ENCODE measurements around the gene ADCY6. TPM values are rescaled to one million over a fixed set of nuclear protein-coding genes. Genes with fewer than 3 reads are reported as not detected.

ADCY6 gene
- total RNA-seq, 1 experiment from 2014 or later, result 48.3 TPM

DNA sequence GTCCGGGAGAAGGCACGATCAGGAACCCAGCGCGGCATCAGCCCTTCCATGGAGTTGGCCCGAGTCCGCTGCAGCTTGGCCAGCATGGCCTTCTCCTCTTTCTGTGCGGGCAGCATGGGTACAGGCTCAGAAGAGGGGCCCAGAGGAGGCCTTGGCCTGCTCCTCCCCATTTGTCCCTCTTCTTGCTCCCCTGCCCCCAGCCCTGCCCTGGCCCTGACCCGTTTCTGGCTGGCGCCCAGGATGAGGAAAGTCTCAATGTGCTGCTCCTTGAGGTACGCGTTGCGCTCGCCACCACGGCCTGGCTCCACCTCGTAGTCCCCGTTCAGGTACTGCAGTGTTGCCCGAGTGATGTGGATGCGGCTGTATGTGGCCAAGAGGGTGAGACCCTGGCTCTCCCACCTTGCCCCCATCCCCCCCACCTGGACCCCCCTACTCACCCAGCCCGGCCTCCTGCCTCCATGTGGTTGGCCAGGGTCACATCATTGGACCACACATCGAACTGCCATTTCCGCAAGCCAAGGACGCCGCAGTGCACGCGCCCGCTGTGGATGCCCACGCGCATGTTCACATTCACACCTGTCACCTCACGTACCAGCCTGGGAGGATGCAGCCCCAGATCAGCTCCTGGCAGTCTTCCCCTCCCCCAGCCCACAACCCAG, 12.8 kb downstream of the ADCY6 start:
- Histone ChIP-seq H4K20me1 (ENCODE audit: insufficient read depth) (no peaks in the 10 kb centered on the region; the same call in 1 of the 2 replicates), H3F3A (ENCODE audit: insufficient read depth, low read depth) (peaks cover under 1% of the 10 kb centered on the region; the same call in 1 of the 2 replicates), H3K4me2 (no peak overlapping the region), H3K27me3 (ENCODE audit: insufficient read depth, low read depth) (no peaks in the 10 kb centered on the region), H3K79me2 (ENCODE audit: low read depth) (peaks cover 10% of the 10 kb centered on the region), H3K9me3 (ENCODE audit: insufficient read depth, low read depth) (no peaks in the 10 kb centered on the region), H3K36me3 (ENCODE audit: low read depth) (peaks cover 10% of the 10 kb centered on the region; the same call in 1 of the 2 replicates), H3K27ac (no peak overlapping the region), H3K4me3 (no peak overlapping the region), H2AFZ (no peak overlapping the region), H3K4me1 (replicated peaks; ENCODE audit: insufficient read depth) (peaks cover 15% of the 10 kb centered on the region), H3K9me2 (ENCODE audit: insufficient read depth) (no peaks in the 10 kb centered on the region)
- no peak for DNase-seq
- POLR2A ChIA-PET (ENCODE audit: unreplicated experiment), result no interaction called here
- TF ChIP-seq, protein P1, sequence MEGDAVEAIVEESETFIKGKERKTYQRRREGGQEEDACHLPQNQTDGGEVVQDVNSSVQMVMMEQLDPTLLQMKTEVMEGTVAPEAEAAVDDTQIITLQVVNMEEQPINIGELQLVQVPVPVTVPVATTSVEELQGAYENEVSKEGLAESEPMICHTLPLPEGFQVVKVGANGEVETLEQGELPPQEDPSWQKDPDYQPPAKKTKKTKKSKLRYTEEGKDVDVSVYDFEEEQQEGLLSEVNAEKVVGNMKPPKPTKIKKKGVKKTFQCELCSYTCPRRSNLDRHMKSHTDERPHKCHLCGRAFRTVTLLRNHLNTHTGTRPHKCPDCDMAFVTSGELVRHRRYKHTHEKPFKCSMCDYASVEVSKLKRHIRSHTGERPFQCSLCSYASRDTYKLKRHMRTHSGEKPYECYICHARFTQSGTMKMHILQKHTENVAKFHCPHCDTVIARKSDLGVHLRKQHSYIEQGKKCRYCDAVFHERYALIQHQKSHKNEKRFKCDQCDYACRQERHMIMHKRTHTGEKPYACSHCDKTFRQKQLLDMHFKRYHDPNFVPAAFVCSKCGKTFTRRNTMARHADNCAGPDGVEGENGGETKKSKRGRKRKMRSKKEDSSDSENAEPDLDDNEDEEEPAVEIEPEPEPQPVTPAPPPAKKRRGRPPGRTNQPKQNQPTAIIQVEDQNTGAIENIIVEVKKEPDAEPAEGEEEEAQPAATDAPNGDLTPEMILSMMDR (conservative IDR thresholded peaks at IDR 0.05), result no peak
- TF ChIP-seq EZH2 (IDR thresholded peaks at IDR 0.05; ENCODE audit: low read depth), result no peak
- intact Hi-C loops (cut with micrococcal nuclease; ENCODE audit: unreplicated experiment), result no loop called here
- BruUV-seq (replicated peaks), result no TSS peak
- CTCF ChIA-PET, result no interaction called here

DNA sequence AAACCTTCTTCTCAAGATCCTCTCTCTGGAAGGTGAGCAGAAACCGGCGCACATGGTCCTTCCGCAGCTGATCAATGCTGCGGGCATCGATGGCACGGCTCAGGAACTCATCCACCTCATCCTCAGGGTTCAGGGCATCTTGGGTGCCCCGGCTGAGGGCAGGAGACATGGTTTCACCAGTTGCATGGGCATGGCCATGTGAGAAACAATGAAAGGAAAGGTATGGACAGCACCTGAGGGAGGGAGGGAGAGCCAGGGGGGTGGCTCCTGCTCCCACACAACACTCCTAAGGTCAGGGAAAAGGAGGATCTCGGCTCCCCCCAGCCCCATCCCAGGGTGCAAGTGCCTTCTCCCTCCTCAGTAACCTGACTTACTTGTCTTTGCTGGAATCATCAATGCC, 13.6 kb downstream of the ADCY6 start:
- no peak for TF ChIP-seq EZH2 (IDR thresholded peaks at IDR 0.05; ENCODE audit: low read depth)
- TF ChIP-seq, protein P1 (conservative IDR thresholded peaks at IDR 0.05), result no peak
- H3K4me1 ChIP-seq (replicated peaks; ENCODE audit: insufficient read depth), result peaks cover 7% of the 10 kb centered on the region
- intact Hi-C loops (cut with micrococcal nuclease; ENCODE audit: unreplicated experiment), result no loop called here
- H3K27me3 ChIP-seq (ENCODE audit: insufficient read depth, low read depth), result no peaks in the 10 kb centered on the region
- no TSS peak for BruUV-seq (replicated peaks)
- H3K4me3 ChIP-seq, result no peak overlapping the region
- no peaks in the 10 kb centered on the region for H3F3A ChIP-seq (ENCODE audit: insufficient read depth, low read depth)
- no peaks in the 10 kb centered on the region for H3K9me2 ChIP-seq (ENCODE audit: insufficient read depth)
- no peaks in the 10 kb centered on the region for H3K9me3 ChIP-seq (ENCODE audit: insufficient read depth, low read depth)
- H3K27ac ChIP-seq, result no peak overlapping the region
- no peak for DNase-seq
- H3K79me2 ChIP-seq (ENCODE audit: low read depth), result peaks cover 10% of the 10 kb centered on the region
- POLR2A ChIA-PET (ENCODE audit: unreplicated experiment), result no interaction called here
- H4K20me1 ChIP-seq (ENCODE audit: insufficient read depth), result no peaks in the 10 kb centered on the region; the same call in 1 of the 2 replicates
- no peak overlapping the region for H3K4me2 ChIP-seq
- no peak overlapping the region for H2AFZ ChIP-seq
- H3K36me3 ChIP-seq (ENCODE audit: low read depth), result peaks cover 16% of the 10 kb centered on the region; the same call in 1 of the 2 replicates
- CTCF ChIA-PET, result no interaction called here

DNA sequence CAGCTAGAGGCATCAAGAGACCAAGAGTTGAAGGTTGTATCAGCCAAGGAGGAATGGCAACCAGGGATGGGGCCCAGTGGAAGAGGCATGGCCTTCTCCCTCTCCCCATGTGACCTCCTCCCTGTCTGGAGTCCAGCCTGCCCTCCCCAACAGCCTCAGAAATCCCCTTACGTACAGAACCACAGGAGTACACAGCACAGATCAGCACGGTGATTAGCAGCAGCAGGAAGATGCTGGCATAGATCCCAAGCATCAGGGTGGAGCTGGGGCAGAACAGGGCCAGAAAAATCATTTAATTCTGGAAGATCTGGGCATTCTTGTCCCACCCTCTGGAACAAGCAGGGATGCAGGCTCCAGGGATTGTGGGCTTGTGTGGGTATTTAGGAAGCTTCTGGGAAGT, 14.4 kb downstream of the ADCY6 start:
- H3K9me3 ChIP-seq (ENCODE audit: insufficient read depth, low read depth), result no peaks in the 10 kb centered on the region
- H3K27ac ChIP-seq, result no peak overlapping the region
- intact Hi-C loops (cut with micrococcal nuclease; ENCODE audit: unreplicated experiment), result no loop called here
- H2AFZ ChIP-seq, result no peak overlapping the region
- H3K36me3 ChIP-seq (ENCODE audit: low read depth), result peaks cover 16% of the 10 kb centered on the region; the same call in 1 of the 2 replicates
- H4K20me1 ChIP-seq (ENCODE audit: insufficient read depth), result no peaks in the 10 kb centered on the region
- no peaks in the 10 kb centered on the region for H3F3A ChIP-seq (ENCODE audit: insufficient read depth, low read depth)
- H3K9me2 ChIP-seq (ENCODE audit: insufficient read depth), result no peaks in the 10 kb centered on the region
- no peak for DNase-seq
- no peak overlapping the region for H3K4me3 ChIP-seq
- ChIA-PET CTCF (no interaction called here), POLR2A (ENCODE audit: unreplicated experiment) (no interaction called here)
- no peak for TF ChIP-seq EZH2 (IDR thresholded peaks at IDR 0.05; ENCODE audit: low read depth)
- TF ChIP-seq, protein P1 (conservative IDR thresholded peaks at IDR 0.05), result no peak
- H3K4me1 ChIP-seq (replicated peaks; ENCODE audit: insufficient read depth), result no peaks in the 10 kb centered on the region
- H3K27me3 ChIP-seq (ENCODE audit: insufficient read depth, low read depth), result no peaks in the 10 kb centered on the region
- H3K4me2 ChIP-seq, result no peak overlapping the region
- BruUV-seq (replicated peaks), result no TSS peak
- H3K79me2 ChIP-seq (ENCODE audit: low read depth), result peaks cover 6% of the 10 kb centered on the region; the same call in 1 of the 2 replicates
